ENCODE data around the gene DUSP7.

DNA sequence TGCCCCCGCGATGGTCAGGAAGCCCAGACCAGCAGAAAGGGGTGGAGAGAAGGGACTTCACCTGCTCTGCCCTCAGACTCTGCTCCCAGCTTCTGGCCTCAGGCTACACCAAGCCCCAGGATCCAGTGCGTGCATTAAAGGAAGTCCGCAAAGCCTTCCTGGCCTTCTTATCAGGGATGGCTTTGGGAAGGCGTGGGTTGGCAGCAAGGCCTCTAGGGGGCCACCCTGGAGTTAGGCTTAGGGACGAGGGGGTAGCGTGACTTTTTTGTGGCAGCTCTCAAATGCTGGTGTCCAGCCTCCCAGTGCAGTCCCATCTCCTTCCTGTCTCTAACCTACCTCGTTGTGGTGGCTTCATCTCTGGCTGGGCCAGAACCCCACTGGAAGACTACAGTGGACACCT is 41.8 kb downstream of the DUSP7 start:
- TF ChIP-seq, protein P1, sequence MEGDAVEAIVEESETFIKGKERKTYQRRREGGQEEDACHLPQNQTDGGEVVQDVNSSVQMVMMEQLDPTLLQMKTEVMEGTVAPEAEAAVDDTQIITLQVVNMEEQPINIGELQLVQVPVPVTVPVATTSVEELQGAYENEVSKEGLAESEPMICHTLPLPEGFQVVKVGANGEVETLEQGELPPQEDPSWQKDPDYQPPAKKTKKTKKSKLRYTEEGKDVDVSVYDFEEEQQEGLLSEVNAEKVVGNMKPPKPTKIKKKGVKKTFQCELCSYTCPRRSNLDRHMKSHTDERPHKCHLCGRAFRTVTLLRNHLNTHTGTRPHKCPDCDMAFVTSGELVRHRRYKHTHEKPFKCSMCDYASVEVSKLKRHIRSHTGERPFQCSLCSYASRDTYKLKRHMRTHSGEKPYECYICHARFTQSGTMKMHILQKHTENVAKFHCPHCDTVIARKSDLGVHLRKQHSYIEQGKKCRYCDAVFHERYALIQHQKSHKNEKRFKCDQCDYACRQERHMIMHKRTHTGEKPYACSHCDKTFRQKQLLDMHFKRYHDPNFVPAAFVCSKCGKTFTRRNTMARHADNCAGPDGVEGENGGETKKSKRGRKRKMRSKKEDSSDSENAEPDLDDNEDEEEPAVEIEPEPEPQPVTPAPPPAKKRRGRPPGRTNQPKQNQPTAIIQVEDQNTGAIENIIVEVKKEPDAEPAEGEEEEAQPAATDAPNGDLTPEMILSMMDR (IDR thresholded peaks at IDR 0.05) = no peak
- TF ChIP-seq POLR2AphosphoS5 (IDR thresholded peaks at IDR 0.05; ENCODE audit: insufficient read depth in 1 of 2, low read depth in 1 of 2) = no peak
